Globus pallidus (tissue), 1 donor: ENCODE measurements around the gene VDR.
"Not testable (repeated sequence)": the region's sequence is repeated elsewhere in the genome, so short reads cannot be mapped to it uniquely, and the experiment has no call there.

Source experiments
- DNase-seq: peaks from one replicate; pipeline ENCODE4 v3.0.0-alpha.2; 2015; ENCODE audit warnings: low spot score

The VDR gene

DNA sequence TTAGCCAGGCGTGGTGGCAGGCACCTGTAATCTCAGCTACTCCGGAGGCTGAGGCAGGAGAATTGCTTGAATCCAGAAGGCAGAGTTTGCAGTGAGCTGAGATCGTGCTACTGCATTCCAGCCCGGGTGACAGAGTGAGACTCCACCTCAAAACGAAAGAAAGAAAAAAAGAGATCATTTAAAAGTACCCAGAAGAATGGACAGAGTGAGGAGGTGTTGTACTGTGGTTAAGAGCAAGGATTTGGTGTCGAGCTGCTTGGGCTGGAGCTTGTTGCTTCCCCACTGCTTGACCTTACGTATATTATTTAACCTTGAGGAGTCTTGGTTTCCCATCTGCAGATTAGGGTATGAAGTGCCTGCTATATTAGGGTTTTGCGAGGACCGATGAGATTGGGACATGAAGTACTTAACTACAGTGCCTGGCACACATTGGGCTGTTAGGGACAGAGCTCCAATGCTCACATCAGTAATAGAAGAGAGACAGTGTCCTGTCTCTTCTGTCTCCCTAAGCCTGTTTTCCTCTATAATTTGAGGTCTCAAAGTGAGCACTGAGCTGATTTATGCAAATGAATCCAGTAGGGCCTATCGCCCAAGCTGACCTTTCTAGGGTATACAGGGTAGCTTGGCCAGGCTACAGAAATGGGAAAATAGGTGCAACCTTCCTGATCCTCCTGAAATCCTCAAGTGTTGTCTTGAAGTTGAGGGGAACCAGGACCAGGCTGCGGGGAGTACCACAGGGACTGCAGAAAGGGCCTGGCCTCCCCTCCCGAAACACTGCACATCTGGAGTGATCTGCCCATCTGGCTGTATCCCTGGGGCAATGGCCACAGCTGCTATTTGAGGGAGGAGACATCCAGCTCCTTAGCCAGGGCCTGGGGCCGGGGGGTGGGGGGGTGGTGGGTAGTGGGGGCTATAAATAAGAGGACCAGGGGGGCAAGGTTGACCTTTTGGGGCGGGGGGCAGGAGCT is 76.5 kb downstream of the VDR start:
- DNase-seq: no peak

DNA sequence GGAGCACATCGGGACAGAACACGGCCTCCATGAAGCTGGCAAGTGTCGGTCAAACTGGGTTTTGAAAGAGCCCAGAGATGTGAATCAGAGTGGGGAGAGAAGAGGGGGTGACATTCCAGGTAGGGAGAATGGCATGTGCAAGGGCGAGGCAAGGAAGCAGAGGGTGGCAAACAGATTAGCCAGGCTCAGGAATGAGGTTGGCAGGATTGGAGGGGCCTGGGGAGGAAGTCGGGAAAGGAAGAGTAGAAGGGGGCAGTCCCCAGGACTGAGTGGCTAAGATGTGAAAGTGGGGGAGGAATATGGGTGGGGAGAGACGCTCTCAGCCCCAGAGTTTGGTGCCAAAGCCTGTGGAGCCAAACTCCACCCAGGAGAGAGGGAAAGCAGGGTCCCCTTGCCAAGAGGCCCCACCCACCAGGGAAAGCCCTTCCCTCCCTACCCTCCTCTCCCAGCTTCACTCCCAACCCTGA is 79.6 kb downstream of the VDR start:
- DNase-seq: no peak

GRCh38 chr12:47824635-47825034 is 80.2 kb downstream of the VDR start:
- DNase-seq: no peak

DNA sequence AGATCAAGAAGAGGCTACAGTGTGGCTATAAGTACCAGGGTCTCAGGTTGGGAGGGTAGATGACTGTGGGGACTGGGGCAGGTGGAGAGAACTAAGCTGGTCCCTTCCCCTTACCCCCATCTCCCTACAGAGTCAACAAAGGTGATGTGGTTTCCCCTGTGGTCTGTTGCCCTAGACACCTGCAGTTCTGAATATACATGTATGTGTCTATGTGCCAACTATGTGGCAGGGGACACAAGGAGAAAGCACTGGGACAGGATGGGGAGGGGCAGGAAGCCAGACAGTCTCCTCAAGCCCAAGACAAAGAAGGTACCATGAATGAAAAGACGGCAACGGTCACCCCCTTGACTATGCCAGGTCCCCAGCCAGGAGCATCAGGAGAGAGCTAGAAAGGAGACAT is 80.6 kb downstream of the VDR start:
- DNase-seq: no peak

GRCh38 chr12:47823422-47824086 is 81.2 kb downstream of the VDR start:
- no peak for DNase-seq

DNA sequence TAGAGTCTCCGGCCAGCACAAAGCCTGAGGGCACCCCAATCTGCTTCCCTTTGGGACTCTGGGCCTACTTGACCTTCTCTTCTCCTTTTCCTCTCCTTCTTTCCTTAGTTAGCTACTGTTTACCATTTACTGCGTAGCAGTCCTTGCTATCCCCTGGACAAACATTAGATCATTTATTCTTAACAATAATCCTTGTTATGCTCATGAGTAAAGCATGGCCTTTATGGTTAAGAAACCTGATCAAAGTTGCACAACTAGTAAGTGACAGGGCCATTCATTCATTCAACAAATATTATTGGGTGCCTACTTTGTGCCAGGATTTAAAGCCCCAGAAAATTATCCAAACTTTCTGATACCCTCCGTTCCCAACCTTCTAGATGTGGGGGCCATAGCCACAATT is 81.9 kb downstream of the VDR start:
- no peak for DNase-seq

DNA sequence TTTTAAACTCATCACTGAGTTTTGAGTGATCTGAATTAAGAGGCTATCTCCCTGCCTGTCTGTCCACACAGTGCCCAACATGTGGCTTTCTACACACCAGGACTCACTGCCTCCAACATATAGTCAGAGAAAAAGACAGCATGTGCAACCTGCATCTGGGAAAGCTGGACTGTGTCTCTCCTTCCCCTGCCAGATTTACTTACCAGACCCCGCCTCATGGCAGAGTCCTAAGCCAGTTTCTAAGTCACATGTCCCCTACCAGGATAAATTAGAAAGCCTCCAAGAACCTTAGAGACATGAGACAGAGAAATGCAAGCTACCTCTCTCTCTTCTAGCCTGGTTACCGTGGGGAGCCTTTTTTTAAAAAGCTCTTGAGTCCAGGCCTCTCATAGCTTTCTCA is 82.4 kb downstream of the VDR start:
- no peak for DNase-seq

DNA sequence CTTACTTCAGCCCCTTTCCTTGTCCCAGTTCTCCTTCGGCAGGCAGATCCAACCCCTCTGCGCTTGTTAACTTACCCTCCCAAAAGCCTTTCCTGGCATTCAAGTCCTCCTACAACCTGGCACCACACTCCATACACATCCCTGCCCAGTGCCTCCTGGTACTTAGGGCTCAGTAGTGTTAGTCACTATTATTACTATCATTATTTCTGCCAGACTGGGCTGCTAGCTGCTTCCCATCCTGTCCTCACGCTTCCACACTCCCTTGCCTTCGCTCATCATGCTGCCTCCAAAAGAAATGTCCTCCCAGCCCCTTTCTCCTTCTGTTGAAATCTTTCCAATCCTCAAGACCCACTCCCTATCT is 83.5 kb downstream of the VDR start:
- DNase-seq: no peak

GRCh38 chr12:47820631-47821345 is 84.0 kb downstream of the VDR start:
- DNase-seq: no peak

GRCh38 chr12:47819896-47820630 is 84.7 kb downstream of the VDR start, which contains the start of gene HDAC7:
HDAC7 (minus strand) TSS chr12:47819903; CDS start chr12:47819785, 118 bp downstream.
- DNase-seq: peak; percentile 81

GRCh38 chr12:47819138-47819895 is 85.5 kb downstream of the VDR start:
- DNase-seq: no peak

- no peak for DNase-seq
Measured at GRCh38 chr12:47818467-47819137, 86.2 kb downstream of the VDR start.

DNA sequence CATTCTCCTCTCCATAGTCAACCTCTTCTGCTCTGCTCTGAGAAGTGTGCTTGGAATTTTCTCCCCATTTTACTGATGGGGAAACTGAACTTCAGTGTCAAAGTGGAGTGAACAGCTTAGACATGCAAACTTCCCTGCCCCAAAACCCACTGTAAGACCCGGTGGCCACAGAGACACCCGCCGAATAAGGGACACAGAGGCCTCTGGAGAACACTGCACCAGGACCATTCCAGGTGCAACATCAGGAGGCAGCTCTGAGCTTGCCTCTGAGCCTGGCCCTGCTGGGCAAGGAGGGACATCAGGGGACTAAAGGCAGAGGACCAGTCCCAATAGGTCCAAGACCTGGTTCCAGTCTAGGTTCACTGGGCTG is 86.8 kb downstream of the VDR start:
- no peak for DNase-seq

DNA sequence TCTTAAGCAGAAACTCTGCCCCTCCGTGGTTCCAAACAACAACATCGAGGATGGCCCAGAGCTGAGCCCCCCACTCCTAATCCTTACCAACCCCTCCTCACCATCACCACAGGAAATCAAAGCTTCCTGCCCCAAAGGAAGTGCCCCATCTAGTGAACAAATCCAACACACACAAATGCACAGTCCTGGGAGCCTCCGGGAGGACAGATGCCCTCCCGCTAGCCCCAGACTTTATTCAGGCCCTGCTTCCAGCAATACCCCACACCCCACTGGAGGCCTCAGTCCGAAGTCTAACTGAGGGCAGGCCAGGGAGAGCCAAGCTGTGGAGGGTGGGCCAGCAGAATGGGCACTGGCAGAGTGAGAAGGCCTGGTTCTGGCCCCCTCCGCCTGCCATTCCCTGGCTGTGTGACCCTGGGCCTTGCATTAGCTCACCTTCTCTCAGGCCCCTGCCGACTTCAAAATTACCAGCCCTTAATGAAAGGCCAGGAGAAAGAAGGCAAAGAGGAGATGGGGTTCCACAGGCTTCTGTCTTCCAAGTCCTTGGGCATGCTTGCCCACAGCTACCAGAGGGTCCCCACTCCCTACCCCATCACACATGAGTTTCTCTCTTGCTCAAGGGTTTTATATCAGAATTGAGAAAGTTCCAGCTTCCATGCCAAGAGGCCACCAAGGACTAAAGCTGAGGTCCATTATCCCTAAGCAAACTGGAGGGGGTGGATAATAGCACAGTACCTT is 87.4 kb downstream of the VDR start:
- no peak for DNase-seq

DNA sequence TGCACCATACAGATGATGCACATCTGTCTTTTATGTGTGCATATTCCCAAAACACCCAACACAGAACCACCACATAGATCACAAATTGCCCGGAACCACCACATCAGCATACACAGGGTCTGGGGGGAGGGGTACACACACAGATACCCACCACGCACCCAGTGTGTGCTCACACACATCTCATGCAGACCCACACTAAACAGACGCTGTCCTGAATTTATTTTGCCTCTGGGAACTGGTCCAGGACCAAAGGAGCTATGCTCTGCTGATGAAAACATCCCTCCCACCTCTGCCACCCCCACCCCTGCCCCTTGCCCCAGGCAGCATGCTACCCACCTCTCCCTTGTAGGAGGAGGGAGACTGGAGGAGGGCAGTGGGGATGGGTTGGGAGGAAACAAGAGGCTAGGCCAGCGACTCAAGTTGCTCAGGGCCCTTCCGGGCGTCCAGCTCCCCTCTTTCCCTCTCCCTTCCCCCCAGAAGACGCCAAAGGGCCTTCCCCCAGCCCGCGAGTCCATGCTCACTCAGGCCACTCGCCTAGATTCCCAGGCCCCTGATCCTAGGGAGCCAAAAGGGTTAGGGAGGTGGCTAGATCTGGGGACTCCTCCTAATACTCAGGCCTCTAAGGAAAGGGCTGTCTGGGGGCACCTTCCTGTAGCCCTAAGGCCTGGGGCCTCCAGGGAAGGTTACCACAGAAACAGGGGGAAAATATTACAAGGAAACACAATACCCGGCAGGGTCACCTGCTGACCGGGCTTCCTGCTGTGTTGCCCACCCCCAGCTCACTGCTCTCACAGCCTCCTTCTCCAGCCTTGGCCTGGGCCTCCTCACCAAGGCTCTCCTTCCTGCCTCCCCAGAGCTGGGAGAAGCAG is 88.2 kb downstream of the VDR start:
- no peak for DNase-seq

- DNase-seq: not testable (repeated sequence)
Measured at GRCh38 chr12:47815447-47815846, 89.3 kb downstream of the VDR start.

DNA sequence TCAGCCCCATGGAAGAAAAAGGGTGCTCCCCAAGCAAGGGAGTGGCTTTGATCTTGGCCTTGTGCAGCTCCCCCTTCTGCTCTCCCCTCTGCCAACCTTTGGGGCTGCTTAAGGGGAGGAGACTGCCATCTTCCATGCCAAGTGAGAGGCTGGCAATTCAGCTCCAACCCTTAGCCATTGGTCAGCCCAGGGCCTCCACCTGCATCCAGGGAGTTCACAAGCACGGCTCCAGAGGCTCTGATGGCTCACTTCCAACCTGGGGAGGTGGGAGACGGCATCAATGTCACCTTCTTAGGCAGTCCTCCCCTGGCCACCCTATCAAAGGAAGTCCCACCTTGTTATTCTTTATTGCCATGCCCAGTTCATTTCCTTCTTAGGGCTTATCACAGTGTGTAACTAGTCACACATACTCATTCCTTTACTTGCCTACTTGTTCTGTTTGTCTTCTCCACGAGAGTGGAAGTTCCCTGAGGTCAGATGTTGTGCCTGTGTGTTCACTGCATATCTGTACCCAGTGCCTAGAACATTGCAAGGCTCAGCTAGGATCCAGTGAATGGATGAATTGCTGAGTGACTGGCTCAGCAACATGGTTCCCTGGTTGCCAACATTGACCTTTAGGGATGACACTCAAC is 90.1 kb downstream of the VDR start:
- no peak for DNase-seq

DNA sequence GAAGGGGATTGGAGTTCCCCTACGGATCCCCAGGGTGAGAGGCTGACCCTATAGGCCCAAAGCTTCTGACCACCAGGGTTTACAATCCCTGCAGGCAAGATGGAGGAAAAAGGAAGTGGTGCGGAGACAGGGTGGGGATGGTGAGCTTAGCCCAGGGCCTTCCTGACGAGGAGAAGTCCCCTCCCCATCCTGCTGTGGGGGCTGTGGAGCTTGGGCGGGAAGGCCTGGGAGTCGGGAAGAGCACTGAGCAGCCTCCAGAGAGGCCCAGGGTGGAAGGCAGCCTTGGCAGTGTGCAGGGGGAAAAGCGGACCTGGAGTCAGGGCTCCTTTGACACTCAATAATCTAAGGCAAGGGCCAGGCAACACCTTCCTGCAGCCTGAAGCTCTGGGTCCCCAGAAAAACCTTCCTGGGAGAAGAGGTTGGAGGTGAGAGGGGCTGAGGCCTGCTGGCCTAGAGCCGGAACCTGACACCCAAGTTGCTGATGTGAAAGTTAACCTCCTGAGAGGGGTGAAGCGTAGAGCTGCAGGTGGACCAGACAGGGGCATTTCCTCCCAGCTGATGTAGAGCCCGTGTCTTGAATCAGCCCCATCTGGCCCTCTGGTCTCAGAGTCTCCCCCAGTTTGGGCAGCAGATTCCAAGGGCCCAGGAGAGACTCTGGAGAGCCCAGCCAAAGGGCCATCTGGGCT is 91.1 kb downstream of the VDR start:
- DNase-seq: no peak
